Activated CD8-positive, alpha-beta memory T cell treated with anti-CD3 and anti-CD28 coated beads, Interleukin-2, amount 50 U/mL, for 1 hour (primary cell): Measurements from ENCODE around the gene BCAT1.
"Not testable (repeated sequence)": the region's sequence is repeated elsewhere in the genome, so short reads cannot be mapped to it uniquely, and the experiment has no call there.

Experiments used
- DNase-seq: peaks from one replicate; pipeline ENCODE4 v3.0.0-alpha.2; 2020; ENCODE audit errors: extremely low read depth

BCAT1 gene

GRCh38 chr12:24926080-24926479 is 22.8 kb downstream of the BCAT1 start:
- not testable (repeated sequence) for DNase-seq

GRCh38 chr12:24922090-24922489 is 26.8 kb downstream of the BCAT1 start:
- no peak for DNase-seq

GRCh38 chr12:24921251-24922038 is 27.5 kb downstream of the BCAT1 start:
- no peak for DNase-seq

GRCh38 chr12:24920141-24920540 is 28.8 kb downstream of the BCAT1 start:
- no peak for DNase-seq

- no peak for DNase-seq
Measured at GRCh38 chr12:24919346-24920001, 29.4 kb downstream of the BCAT1 start.

GRCh38 chr12:24918596-24918995 is 30.3 kb downstream of the BCAT1 start:
- DNase-seq: no peak

GRCh38 chr12:24915501-24915900 is 33.4 kb downstream of the BCAT1 start:
- no peak for DNase-seq

- no peak for DNase-seq
Measured at GRCh38 chr12:24913953-24914352, 34.9 kb downstream of the BCAT1 start.

- no peak for DNase-seq
Measured at GRCh38 chr12:24913130-24913529, 35.8 kb downstream of the BCAT1 start.

- DNase-seq: no peak
Measured at GRCh38 chr12:24911271-24911791, 37.6 kb downstream of the BCAT1 start.

GRCh38 chr12:24910192-24910591 is 38.7 kb downstream of the BCAT1 start:
- DNase-seq: not testable (repeated sequence)

- DNase-seq: no peak
Measured at GRCh38 chr12:24909667-24910066, 39.2 kb downstream of the BCAT1 start.

GRCh38 chr12:24907464-24907863 is 41.4 kb downstream of the BCAT1 start:
- DNase-seq: no peak

- DNase-seq: no peak
Measured at GRCh38 chr12:24906141-24906540, 42.8 kb downstream of the BCAT1 start.

- DNase-seq: no peak
Measured at GRCh38 chr12:24905431-24905830, 43.5 kb downstream of the BCAT1 start.

- no peak for DNase-seq
Measured at GRCh38 chr12:24904871-24905270, 44.0 kb downstream of the BCAT1 start.

GRCh38 chr12:24903329-24904088 is 45.4 kb downstream of the BCAT1 start:
- no peak for DNase-seq

- DNase-seq: no peak
Measured at GRCh38 chr12:24902511-24903328, 46.2 kb downstream of the BCAT1 start.

- no peak for DNase-seq
Measured at GRCh38 chr12:24901576-24902461, 47.1 kb downstream of the BCAT1 start.

- DNase-seq: no peak
Measured at GRCh38 chr12:24900196-24900595, 48.7 kb downstream of the BCAT1 start.
